H1 (cell line): ENCODE results near the gene PRKN. TPM values are rescaled to one million over a fixed set of nuclear protein-coding genes. Genes with fewer than 3 reads are reported as not detected.

Experiments used
- ATF2 ChIP-seq: IDR thresholded peaks from 2 replicates; pipeline ENCODE4 v1.6.1; 2012; ENCODE audit warnings: low read length, inconsistent platforms
- polyA plus RNA-seq, 7 experiments: library from polyadenylated mRNA; depleted of rRNA in 3 of 7; stranded (reverse) in 5 of 7; unstranded in 2 of 7; fragments of >200 nt in 5 of 7; fragments of 200-250 nt in 2 of 7; gene quantifications; 1 replicate in 5 of 7; 2 replicates in 1 of 7; 4 replicates in 1 of 7; pipeline versions ENCODE4 v1.2.1 to v1.2.3, GENCODE V29; 2011 to 2013; ENCODE audit warnings: missing spikeins in 2 of 7, mixed read lengths in 2 of 7
- total RNA-seq: library from RNA; stranded (reverse); fragmentation: NEBNext Ultra II Directional; extraction: Animal tissue kit (Norgen Biotek cat#: 25700); gene quantifications from 2 replicates; pipeline ENCODE4 v1.2.1, GENCODE V29; 2021

Gene PRKN
- total and polyA plus RNA-seq, 2 of the 8 experiments (the other 6 are each of a cell fraction or from before 2014, with no cell fraction given), result 0.13 to 0.29 TPM

GRCh38 chr6:161624111-161624510 lies 1103.5 kb downstream of the PRKN start (continued):
- no peak for TF ChIP-seq ATF2
